Stimulated activated CD4-positive, alpha-beta T cell treated with anti-CD3 and anti-CD28 coated beads, Interleukin-4, amount 100 ng/mL, for 24 hours (primary cell): Measurements from ENCODE around the gene PDXDC1.
"Not testable (repeated sequence)": the region's sequence is repeated elsewhere in the genome, so short reads cannot be mapped to it uniquely, and the experiment has no call there.

Experiments used
- DNase-seq: peaks from one replicate; pipeline ENCODE4 v3.0.0-alpha.2; 2020

PDXDC1 gene

DNA sequence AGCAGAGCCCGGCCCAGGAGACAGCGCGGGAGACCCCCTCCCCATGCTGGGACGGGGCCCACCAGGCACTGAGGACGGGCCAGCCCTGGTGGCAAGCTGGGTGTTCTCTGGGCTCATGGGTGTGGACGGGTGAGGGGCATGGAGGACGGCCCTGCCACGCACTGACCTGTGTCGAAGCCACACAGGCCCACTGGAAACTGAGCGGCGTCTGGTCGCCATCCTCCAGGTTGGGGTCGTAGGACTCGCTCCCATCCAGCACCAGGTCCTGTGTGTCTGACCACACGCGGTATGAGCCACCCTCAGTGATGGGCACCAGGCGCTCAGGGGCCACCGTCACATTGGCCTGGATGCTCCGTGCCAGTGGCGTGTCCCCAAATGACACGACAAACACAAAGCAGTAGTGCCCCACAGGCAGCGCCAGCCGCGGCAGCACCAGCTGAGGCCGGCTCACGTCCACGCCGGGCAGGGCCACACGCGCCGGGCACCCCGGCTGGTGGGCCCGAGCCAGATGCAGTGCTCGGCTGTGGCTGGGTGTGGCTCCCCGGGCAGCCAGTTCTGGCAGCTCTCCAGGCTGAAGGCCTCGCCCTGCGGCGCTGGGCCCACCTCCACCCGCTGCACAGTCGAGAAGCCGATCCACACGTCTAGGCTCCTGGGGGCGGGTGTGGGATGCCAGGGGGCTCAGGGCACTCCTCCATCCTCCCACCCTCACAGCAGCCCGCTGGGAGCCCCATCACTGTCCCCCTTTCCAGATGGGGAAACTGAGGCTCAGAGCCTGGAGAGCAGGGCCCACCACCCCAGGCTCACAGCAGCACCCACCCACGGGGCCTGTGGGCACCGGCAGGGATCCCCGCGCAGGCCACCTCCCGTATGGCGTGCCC, 160.9 kb downstream of the PDXDC1 start:
- DNase-seq = not testable (repeated sequence)

DNA sequence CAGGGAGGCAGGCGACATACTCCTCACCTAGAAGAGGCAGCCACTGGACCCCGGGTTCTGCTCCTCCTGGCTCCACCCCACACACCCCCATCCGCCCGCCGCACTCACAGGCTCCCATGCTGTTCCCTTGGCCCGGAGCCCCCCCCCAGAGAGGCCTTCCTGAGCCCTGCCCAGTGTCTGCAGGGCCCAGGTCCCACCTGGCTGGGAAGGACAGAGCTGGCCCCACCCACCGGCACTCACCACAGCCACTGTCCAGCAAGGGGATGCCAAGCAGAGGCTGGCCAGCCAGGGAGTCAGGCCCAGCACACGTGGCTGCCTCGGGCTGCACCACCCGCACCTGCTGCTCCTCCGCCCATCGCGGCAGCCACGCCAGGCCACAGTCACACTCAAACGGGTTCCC, 162.7 kb downstream of the PDXDC1 start:
- not testable (repeated sequence) for DNase-seq

DNA sequence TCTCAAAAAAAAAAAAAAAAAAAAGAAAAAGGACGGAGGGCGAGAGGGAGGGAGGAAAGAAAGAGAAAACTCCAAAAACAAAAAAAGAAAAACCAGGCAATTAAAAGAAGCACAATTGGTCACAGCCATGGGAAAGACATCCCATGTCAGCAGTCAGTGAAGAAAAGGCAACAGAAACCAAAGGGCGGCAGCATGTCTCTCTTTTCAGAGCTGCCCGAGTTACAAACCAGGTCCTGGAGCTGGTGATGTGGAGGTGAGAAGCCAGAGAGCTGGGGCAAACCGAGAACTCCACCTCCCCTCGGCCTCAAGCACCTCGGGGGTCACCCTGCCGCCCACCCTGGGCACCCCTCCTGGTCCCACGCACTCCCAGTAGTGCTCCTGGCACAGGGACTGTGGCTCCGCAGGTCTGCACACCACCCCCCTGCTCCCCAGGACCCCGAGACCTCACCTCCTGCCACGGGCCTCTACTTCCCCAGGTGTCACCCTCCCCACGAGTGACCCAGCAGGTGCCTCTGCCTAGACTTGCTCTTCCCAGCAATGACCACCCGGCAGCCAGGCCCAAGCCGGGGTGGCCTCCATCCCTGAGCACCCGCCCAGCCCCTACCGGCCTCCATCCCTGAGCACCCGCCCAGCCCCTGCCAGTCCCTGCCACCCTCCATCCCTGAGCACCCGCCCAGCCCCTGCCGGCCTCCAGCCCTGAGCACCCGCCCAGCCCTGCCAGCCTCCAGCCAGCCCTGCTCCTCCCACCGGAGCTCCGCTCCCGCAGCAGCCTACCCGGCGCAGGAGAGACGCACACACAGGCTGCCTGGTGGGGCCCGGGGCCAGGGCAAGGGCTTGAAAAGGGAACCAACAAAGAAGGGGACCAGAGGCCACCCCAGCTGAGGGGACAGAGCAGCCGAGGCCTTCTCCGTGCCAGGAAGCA, 165.9 kb downstream of the PDXDC1 start:
- not testable (repeated sequence) for DNase-seq

DNA sequence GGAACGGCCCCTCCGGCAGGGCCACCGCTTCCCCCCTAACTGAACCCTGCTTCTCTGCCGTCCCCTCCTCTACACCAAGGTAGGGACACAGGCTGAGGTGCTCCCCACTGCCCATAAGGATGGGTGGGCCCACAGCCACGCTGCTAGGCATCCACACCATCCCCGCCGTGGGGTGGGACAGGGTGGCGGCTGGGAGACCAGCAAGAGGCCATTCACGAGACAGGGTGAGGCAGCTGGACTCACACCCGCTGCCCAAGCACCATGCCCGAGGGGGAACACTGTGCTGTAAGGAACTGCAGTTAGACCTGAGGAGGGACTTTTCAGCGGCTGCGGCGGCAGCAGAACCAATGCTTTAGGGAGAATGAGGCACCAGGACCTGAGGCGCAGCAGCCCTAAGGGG, 166.8 kb downstream of the PDXDC1 start:
- DNase-seq = no peak

DNA sequence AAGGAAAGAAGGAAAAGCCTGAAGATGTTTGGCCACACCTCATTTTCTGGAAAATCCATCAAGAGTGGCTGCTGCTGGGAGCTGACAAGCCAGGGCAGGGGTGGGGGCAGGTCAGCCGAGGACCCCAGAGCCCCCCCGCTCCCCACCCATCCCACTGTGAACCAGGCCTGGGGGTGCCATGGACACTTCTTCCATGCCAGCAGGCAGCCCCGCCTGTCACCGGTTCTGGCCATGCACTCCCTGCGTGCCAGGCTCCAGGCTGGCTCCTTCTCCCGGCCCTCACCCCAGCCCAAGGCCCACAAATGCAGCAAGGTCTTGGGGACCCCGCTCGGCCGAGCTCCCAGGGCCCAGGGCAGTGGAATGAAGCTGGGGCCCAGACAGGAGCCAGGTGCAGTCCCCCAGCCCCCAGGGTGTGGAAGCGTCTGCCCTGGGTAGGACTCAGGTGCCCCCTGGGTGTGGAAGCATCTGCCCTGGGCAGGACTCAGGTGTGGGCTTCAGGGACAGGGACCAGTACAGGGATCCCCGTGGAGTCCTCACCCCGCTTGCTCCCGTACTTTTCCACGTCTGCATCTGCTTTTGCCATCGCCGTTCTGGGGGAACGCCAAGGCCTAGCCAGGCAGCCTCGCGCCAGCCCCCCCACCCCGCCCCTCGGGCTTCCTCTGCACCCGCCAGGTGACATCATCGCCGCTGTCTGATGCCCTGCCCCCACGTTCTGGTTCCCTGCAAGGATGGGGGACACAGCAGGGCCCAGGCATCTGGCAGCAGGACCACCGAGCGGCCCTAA, 167.5 kb downstream of the PDXDC1 start:
- DNase-seq = not testable (repeated sequence)

DNA sequence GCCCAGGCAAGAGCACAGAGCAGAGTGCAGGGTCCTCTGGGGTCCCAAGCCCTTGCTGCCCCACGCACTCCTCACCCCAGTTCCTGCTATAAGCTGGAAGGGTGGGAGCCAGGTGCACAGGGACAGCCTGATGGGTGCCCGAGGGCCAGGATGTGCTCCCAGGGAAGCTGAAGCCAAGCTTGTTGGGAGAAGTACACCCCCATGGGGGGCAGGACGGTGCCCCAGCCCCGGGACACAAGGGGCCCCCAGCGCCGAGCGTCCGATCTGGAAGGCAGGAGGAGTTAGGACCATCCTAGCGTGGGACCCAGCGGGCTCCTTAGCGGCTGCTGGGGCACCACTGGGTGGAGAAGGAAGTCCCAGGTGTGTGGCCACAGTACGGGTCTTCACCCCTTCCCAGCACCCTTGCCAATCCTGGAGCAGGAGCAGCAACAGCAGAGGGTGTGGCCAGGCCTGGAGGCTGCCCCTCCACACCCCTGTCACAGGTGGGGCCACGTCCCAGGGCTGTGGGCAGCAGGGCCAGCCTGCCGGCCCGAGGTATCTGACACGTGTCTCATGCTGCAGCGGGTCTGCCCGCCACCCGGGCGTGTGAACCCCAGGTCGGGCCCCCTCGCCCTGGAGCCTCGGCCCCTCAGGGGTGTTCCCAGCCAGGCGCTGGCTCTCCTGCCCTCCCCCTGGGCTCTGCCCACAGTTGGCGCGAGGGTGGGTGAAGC, 168.2 kb downstream of the PDXDC1 start:
- not testable (repeated sequence) for DNase-seq

DNA sequence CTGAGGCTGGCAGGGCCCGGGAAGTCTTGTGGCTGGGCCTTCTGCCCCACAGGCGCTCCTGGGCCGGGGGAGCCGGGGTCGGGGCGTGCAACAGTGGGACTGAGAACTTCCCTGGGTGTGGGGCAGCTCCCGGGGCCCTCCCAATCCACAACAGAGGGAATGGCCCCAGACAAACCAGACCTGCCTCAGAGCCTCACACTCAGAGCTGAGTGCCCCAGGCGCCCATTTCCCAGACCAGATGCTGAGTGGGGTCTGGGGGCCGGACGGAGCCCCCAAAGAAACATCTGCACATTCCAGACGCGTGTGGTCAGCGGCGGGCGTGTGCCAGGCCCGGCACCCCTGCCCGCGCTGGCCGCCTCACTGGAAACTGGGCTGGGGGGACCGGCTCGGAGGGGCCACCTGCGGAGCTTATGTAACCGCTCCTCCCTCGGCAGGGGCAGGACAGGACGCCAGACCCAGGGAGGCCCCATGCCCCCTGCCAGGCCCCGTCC, 168.8 kb downstream of the PDXDC1 start:
- not testable (repeated sequence) for DNase-seq

DNA sequence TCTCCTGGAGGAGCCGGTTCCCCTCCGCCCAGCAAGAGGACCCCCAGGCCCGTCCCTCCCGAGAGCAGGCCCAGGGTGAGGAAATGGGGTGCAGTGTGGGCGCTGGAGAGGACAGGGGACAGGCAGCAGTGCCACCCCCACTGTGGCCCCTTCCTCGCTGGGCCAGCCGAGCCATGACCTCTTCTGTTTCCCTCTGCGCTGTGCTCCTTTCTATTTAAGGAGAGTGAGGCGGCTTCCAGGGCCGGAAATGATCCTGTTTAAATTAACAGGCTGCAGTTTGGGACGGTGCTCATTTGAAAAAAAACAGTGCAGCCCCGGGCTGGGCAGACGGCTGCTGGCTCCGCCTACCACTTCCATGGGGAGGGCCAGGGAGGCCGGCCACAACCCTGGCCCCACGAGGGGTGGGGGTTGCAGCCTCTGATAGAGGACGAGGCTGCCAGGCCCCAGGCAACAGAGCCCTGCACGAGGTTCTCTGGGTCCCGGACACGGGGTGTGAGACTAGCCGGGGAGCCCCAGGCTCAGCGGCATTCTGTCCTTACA, 169.3 kb downstream of the PDXDC1 start:
- not testable (repeated sequence) for DNase-seq

DNA sequence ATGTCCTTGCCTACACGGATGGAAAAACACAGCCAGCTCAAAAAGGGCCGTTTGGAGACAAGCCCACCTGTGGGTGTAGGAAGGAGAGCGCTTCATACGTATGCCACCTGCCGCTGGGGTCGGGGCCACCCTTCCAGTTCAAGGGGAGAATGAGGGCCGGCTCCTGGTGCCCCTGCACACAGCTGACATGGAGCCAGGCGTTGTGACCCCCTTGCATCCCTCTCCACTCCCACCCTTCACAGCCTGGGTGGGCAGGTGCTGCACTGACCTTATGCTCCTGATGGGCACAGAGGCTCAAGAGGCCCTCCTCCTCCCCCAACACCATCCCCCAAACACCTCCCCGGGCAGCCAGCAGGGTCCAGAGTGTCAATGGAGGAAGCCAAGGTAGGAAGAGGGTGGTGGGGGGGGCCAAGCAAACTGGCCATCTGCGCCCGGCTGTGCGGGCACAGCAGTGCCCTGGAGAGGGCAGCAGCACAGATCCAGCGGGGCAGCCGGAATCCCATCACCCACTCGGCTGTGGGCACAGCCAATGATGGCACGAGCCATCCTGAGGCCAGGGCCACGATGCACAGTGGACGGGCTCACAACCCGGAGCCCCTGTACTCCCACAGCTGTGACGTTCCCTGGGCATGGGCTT, 170.1 kb downstream of the PDXDC1 start:
- DNase-seq = not testable (repeated sequence)

DNA sequence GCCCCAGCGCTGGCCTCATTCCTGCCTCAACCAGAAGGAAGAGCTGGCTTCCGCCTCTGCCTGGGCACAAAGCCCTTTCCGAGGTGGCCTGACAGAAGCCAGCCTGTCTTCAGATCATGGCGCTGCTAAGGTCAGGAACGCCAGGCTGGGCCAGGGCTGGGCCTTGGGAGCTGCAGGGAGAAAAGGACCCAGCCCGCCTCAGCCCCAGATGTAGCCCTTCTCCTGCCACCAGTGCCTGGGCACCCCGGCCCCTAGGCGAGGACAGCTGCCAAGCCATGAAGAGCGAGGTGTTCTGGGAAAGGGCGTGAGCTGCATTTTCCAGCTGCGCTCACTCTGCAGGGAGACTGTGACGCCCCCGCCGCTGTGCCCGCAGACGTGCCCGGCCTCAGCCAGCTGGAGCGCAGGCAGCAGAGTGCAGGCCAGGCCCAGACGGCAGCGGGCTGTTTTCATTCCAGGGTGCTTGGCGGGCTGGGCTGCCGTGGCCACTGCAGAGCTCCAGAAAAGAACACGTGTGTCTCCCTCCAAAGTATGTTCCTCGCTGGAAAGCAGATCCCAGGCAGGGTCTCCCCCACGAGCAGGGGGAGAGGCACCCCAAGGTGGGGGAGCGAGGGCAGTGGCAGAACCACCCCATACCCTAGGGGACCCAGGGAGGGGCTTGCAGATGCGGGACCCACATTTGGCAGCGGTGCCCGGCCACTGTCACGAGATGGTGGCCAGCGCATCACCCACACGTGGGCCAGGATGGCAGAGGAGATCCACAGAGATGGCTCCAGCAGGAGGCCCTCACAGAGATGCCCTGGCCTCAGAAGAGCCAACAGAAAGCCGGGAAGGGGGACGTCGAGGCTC, 170.8 kb downstream of the PDXDC1 start:
- DNase-seq = not testable (repeated sequence)

DNA sequence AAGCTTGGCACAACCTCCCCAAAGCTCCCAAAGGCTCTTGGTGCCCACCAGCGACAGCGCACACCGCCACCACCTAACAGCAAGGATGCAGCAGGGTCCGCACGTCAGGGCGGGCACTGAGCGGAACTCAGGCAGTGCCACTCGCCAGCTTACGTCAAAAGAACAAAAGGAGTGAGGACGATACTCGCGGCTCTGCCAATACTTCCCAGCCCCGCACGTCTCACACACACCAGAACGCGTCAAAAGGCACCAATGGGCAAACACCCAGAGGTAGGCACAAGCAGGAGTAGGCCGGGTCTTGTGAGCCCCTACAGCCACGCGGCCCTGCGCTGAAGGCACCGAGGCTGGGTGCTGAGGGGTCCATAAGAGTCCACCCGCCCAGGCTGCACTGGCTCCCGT, 171.4 kb downstream of the PDXDC1 start:
- DNase-seq = not testable (repeated sequence)

DNA sequence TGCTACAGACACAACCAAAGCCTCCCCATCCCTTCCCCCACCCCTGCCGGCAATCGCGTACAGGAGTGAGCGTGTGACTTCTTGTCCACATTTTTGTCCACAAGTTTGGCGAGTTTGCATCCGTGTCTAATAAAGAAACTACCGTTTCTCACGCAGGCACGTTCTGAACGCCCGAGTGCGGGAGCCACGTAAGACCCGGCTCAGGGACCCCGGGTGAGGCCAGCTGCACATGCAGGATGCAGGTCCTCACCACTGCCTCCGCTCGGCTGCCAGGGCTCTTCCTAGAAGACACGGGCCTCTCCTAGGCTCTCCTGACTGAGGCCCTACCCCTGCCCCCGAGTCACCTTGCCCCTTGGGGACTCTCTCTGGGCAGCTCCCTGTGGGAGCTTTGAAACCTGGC, 174.0 kb downstream of the PDXDC1 start:
- DNase-seq = not testable (repeated sequence)

DNA sequence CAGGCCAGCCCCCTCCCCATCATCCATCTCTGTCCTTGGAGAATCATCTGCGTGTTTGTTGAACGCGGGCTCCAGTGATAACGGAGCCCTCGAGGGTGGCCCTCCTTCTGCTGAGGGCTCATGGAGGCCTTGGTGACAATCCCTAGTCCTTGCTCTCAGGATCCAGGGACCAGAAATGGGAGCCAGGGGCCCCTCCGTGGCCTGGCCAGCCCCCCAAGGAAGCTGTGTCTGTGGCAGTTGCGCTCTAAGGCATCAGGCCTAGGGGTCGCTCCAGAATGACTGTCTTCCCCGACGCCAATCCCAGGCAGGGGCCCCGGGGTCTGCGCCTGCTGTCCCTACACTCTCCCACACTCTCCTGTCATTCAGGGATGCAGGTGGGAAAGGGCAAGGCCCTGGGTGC, 174.4 kb downstream of the PDXDC1 start:
- not testable (repeated sequence) for DNase-seq

DNA sequence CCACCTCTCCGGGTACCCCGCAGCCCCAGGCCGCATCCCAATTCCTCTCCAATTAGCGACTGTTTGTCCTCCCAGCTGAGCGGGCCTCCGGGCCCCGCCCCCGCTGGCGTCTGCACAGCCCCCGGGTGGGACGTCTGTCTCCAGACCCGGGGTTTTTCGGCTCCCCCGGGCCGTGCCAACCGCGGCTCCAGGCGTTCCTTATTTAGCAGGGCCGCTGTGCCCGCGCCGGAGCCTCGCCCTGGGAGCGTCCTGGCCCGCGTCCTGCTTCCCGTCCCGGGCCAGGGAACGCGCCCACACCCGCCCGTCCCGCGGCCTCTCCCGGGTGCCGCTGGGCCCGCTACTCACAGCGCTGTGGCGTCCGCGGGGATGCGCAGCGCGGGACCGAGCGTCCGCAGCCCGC, 179.2 kb downstream of the PDXDC1 start:
- DNase-seq = peak; percentile 16

DNA sequence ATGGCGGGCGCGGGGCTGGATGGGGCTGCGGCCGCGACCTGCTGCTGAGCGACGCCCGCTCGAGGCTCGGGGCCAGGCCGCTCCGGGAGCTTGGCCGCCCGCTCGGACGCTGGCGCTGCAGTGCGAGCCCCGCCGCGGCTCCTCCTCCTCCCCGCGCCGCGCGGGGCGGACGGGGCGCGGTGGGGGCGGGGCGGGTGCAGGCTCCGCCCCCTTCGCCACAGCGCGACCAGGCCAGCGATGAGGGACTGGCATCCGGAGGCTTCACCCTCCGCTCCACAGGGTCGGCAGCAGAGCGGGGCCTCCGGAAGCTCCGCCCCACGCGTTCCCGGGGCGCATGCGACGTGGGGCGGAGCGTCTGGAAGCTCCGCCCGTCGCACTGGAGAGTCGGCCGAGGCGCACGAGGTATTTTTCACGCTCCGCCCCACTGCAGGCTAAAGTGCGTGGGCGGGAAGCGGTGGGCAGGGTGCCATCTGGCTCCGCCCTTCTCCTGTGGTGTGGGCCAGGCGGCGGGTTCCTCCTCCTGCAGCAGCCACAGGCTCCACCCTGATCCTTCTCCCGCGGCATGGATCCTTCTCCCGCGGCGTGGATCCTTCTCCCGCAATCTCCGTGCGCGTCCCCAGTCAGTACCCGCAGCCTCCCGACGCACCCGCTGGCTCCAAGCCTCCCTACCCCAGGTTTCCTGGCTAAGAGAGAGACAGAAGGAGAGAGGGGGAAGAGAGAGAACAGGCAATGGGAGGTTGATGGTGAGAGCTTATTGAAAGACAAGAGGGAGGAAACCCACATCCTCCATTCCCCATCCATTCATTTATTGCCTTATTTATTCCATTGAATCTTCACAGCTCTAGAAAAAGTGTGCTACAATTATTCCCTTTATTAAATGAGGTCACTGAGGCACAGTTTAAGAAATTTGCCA, 180.1 kb downstream of the PDXDC1 start:
- DNase-seq = peak; percentile 88

DNA sequence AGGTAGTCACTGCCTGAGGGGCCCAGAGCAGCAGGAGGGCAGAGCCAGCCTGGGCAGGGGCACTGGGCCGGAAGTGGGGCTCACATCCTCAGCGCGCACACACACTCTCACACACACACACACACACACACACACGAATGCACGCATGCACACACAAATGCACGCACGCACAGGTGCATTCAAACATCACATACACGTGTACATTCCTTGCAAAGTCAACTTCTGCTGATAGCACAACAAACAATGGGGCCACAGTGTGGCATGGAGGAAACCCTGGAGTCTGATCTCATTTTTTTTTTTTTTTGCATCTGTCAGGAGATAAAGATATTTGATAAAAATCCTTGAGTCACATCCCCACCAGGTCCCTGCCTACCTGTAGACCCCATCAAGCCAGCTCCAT, 182.8 kb downstream of the PDXDC1 start:
- DNase-seq = not testable (repeated sequence)

DNA sequence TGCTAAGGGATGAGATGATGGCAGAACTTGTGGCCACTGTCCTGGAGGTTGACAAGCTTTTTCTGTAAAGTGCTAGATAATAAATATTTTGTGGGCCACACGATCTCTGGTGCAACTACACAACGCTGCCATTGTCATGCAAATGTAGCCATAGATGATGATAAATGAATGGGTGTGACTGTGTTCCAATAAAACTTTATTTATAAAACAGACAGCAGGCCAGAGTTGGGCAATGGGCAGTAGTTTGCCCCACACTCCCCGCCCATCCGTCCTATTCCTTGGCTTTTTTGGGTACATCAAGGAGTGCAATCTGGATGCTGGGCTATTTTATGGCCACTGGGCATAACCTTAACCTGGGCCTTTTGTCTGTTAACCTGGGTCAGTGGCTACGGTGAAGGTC, 184.8 kb downstream of the PDXDC1 start:
- DNase-seq = not testable (repeated sequence)

DNA sequence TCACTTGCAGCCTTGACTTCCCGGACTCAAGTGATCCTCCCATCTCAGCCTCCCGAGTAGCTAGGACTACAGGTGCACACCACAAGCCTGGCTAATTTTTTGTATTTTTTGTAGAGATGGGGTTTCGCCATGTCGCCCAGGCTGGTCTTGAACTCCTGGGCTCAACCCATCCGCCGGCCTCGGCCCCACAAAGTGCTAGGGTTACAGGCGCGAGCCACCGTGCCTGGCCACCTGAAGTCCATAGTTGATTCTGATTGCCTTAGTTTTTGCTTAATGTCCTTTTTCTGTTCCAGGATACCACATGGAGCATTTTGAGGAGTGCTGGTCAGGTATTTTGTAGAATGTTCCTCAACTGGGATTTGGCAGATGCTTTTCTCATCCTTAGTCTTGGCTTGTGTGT, 185.7 kb downstream of the PDXDC1 start:
- not testable (repeated sequence) for DNase-seq

DNA sequence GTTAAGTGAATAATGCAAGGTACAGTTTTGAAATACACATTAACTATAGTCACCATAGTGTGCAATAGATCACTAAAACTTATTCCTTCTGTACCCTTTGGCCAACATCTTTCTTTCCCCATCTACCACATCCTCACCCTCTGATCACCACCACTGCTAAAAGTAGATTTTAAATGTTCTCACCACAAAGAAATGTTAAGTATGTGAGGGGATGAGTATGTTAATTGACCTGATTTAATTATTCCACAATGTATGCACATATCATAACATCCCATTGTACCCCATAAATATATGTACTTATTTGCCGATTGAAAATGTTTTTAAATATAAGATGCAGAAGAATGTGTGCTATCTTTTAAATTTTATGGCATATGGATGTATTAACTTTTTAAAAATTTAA, 188.2 kb downstream of the PDXDC1 start:
- not testable (repeated sequence) for DNase-seq
